ENCODE results near the gene HOXB6. TPM values are rescaled to one million over a fixed set of nuclear protein-coding genes. Genes with fewer than 3 reads are reported as not detected.

HOXB6 gene
- total RNA-seq, 1 donor from 2014 or later = 1.9 TPM

DNA sequence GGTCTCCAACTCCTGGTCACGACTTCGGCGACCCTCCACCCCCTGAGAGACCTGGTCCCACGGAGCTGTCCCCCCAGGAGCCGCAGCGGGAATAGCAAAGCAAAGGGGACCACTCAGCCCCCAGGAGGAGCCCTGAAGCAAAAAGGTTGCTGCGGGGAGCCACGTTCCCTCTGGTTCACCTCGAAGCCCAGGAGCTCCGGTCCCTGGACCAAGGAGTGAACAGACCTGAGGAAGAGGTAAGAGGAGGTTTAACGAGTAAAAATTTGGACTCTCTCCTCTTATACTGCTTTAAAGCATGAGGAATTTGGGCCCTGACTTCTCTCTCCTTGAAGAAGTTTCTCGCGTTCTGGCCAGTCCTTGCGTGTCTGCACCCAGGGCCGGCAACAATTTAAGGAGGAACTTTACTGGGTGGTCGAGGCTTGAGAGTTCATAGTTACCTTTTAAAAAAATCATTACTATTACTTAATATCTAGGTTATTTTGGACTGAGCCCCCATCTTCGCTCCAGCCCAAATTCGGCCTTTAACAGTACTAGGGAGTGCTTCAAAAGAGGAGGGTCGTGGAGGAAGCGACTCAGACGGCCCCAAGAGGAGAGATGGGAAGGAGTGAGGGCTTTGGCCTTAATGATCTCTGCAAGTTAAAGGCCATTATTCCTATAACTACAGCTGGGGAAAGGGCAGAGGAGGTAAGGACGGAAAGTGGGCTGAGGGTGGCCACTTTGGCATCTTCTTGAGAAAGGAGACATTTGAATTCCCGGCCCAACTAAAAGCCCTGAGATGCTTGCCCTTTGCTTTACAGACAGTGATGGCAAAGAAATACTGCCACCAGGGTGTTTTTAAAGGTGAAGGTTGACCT lies 38.3 kb upstream of the HOXB6 start:
- TF ChIP-seq, protein P1, sequence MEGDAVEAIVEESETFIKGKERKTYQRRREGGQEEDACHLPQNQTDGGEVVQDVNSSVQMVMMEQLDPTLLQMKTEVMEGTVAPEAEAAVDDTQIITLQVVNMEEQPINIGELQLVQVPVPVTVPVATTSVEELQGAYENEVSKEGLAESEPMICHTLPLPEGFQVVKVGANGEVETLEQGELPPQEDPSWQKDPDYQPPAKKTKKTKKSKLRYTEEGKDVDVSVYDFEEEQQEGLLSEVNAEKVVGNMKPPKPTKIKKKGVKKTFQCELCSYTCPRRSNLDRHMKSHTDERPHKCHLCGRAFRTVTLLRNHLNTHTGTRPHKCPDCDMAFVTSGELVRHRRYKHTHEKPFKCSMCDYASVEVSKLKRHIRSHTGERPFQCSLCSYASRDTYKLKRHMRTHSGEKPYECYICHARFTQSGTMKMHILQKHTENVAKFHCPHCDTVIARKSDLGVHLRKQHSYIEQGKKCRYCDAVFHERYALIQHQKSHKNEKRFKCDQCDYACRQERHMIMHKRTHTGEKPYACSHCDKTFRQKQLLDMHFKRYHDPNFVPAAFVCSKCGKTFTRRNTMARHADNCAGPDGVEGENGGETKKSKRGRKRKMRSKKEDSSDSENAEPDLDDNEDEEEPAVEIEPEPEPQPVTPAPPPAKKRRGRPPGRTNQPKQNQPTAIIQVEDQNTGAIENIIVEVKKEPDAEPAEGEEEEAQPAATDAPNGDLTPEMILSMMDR (IDR thresholded peaks at IDR 0.05; ENCODE audit: unreplicated experiment) = no peak
- DNase-seq (ENCODE audit: low spot score) = no peak
- H3K4me1 Mint-ChIP-seq (ENCODE audit: unreplicated experiment) = peaks cover 5% of the 10 kb centered on the region
- H3K27ac Mint-ChIP-seq (ENCODE audit: unreplicated experiment) = no peak overlapping the region
- H3K4me3 Mint-ChIP-seq (ENCODE audit: unreplicated experiment) = no peak overlapping the region
- H3K9me3 Mint-ChIP-seq (ENCODE audit: unreplicated experiment) = no peaks in the 10 kb centered on the region
- H3K27me3 Mint-ChIP-seq (ENCODE audit: unreplicated experiment) = peaks cover 37% of the 10 kb centered on the region
- H3K36me3 Mint-ChIP-seq (ENCODE audit: low read depth, unreplicated experiment) = no peaks in the 10 kb centered on the region

DNA sequence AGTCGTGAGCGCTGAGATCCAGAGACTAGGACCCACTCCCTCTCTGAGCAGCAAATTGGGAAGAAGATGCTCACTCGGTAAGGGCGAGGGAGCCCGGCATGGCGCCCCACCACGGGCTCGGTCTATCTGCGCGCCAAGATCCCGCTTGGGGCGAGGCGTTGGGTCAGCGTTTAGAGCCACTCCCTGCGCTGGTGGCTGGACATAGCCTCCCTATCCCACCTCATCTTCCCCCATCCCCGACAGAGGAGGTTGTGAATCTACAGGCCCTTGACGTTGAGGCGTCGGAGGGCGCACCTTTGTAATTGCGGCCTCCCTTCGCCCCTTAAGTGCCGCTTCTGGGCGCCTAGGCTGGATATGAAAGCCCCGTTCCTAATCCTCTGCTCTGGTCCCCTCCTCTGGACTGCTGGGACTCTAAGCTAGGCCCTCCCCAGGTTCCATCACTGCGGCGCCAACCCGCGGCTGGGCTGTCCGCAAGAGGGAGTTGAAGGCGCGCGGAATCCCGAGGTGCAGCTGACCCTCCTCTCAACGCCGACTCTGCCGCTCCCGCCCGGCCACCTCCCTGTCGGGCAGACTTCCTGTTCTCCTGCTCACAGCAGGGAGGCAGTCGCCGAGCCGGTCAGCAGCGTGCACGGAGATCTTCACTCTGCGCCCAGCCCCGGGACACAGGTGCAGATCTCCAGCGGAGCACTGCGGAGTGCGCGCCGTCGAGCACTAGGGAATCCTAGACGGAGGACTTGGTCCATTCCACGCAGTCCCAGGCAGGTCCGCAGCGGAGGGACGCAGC lies 37.5 kb upstream of the HOXB6 start:
- H3K4me1 Mint-ChIP-seq (ENCODE audit: unreplicated experiment) = peaks cover 3% of the 10 kb centered on the region
- H3K36me3 Mint-ChIP-seq (ENCODE audit: low read depth, unreplicated experiment) = no peaks in the 10 kb centered on the region
- TF ChIP-seq, protein P1 (IDR thresholded peaks at IDR 0.05; ENCODE audit: unreplicated experiment) = no peak
- no peak overlapping the region for H3K27ac Mint-ChIP-seq (ENCODE audit: unreplicated experiment)
- no peak for DNase-seq (ENCODE audit: low spot score)
- H3K4me3 Mint-ChIP-seq (ENCODE audit: unreplicated experiment) = no peak overlapping the region
- no peaks in the 10 kb centered on the region for H3K9me3 Mint-ChIP-seq (ENCODE audit: unreplicated experiment)
- peaks cover 32% of the 10 kb centered on the region for H3K27me3 Mint-ChIP-seq (ENCODE audit: unreplicated experiment)

DNA sequence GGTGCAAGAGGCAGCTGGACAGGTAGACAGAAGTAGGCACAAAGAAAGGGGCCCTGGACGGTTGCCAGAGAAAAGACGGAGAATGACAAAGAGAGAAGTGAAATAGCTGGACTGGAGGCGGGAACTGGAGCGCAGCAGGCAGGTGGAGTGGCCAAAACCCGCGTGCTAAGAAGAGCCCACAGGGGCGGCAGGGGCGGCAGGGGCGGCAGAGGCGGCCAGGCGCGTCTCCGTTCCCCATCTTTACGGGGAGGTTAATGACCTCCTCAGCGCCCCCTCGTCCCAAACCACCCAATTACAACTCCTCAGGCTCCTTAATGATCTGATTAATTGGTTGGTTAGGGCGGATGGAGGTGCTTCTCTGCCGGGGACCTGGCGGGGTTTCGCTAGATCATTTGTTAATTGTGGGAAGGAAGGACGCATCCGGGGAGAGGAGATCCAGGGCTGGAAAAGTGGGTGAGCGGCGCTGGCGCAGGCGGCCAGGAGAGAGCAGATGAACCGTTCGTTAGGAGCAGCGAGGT lies 36.8 kb upstream of the HOXB6 start:
- no peak overlapping the region for H3K27ac Mint-ChIP-seq (ENCODE audit: unreplicated experiment)
- no peak for DNase-seq (ENCODE audit: low spot score)

DNA sequence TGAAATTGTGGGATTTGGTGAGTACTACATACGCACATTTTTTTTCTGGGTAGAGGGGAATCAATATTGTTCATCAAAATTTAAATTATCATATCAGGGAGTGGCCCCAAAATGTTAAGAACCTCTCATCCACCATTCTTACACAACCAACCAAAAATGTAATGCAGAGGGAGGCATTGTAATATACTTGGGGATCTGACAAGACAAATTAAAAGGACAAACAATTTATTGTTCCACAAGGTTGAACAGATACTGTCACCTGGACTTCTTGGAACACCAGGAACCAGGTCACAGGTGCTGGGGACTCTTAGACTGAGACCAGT lies 36.0 kb upstream of the HOXB6 start:
- Mint-ChIP-seq H3K4me1 (ENCODE audit: unreplicated experiment) (peaks cover 7% of the 10 kb centered on the region), H3K36me3 (ENCODE audit: low read depth, unreplicated experiment) (no peaks in the 10 kb centered on the region), H3K4me3 (ENCODE audit: unreplicated experiment) (no peak overlapping the region), H3K27ac (ENCODE audit: unreplicated experiment) (no peak overlapping the region), H3K27me3 (ENCODE audit: unreplicated experiment) (peaks cover 35% of the 10 kb centered on the region), H3K9me3 (ENCODE audit: unreplicated experiment) (no peaks in the 10 kb centered on the region)
- no peak for DNase-seq (ENCODE audit: low spot score)
- TF ChIP-seq, protein P1 (IDR thresholded peaks at IDR 0.05; ENCODE audit: unreplicated experiment) = no peak

More for the DNA sequence above, 36.8 kb upstream of the HOXB6 start:
- H3K4me3 Mint-ChIP-seq (ENCODE audit: unreplicated experiment) = no peak overlapping the region
- no peaks in the 10 kb centered on the region for H3K9me3 Mint-ChIP-seq (ENCODE audit: unreplicated experiment)
- peaks cover 34% of the 10 kb centered on the region for H3K27me3 Mint-ChIP-seq (ENCODE audit: unreplicated experiment)
- peaks cover 7% of the 10 kb centered on the region for H3K4me1 Mint-ChIP-seq (ENCODE audit: unreplicated experiment)
- no peaks in the 10 kb centered on the region for H3K36me3 Mint-ChIP-seq (ENCODE audit: low read depth, unreplicated experiment)
- TF ChIP-seq, protein P1 (IDR thresholded peaks at IDR 0.05; ENCODE audit: unreplicated experiment) = no peak

Data from endothelial cell (in vitro differentiated cells).